ENCODE measurements around the gene IGSF21.

The IGSF21 gene

GRCh38 chr1:18107369-18108298 lies at the start of gene IGSF21:
IGSF21 (plus strand) TSS chr1:18107798; CDS start chr1:18108129, 331 bp downstream.
- DNase-seq: no peak

DNA sequence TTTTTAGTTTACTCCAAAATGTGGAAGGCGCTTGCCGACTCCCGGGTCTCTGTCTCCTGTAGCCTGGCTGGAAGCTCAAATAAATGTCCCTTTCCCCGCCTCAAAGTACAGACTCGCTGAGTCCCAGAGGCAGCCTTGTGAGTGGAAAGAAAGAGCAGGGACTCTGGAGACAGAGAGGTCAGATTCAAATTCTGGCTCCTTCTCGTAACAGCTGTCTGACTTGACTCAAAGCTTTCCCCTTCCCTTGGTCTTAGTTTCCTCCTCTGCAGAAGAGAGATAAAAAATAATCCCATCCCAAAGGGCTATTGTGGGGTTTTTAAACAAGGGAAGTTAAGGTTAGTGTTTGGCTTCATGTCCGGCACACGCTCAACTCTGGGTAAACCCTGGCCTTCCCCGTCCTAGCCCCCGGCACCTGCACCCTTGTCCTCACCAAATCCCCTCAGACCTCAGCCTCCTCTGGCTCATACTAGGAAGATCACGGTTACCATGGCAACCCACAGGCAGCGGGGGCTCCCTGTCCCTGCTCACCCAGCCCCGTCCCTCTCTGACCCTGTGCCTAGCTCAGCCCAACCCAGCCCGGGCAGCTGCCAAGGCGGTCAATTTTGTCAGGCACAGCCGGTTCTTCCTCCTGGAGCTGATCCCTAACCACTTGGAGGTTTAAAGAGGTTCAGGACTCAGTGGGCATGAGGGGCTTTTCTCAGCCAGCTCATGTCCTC lies 49.2 kb upstream of the IGSF21 start:
- DNase-seq: no peak

GRCh38 chr1:18058981-18059605 lies 48.5 kb upstream of the IGSF21 start:
- no peak for DNase-seq

GRCh38 chr1:18060366-18060765 lies 47.2 kb upstream of the IGSF21 start:
- no peak for DNase-seq

DNA sequence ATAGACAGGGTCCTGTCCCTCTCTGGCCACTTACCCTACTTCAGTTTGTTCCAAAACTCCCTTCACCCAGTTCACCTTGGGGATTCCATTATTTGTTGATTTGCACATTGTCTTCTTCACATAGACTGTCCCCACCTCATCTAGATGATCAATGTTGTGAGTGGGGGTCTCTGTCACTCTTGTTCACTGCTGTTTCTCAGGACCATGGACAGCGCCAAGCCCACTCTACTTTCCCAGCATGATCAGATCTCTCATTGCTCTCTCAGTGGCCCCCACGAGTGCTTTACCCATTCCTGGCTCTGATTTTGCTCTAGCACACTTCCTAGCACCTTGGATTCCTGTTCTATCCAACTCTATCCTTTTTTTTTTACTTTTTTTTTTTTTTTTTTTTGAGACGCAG lies 45.4 kb upstream of the IGSF21 start:
- DNase-seq: no peak

DNA sequence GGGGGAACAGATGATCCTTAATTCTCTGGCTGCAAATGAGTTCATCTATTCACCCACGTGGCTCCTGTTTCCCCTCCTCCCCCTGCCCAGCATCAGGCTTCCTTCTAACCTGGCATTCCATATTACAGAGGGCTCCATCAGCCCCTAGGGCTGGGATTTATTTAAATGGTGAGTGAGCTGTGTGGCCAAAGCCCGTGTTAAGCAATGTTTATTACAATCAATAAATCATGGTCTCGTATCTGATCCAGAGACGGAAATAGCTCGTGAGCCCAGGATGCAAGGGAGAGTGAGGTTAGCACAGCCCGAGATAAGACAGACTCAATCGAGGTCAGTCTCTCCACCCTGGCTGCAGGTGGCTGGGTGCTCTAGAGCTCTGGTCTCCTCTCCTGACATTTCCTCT lies 43.1 kb upstream of the IGSF21 start:
- DNase-seq: no peak

DNA sequence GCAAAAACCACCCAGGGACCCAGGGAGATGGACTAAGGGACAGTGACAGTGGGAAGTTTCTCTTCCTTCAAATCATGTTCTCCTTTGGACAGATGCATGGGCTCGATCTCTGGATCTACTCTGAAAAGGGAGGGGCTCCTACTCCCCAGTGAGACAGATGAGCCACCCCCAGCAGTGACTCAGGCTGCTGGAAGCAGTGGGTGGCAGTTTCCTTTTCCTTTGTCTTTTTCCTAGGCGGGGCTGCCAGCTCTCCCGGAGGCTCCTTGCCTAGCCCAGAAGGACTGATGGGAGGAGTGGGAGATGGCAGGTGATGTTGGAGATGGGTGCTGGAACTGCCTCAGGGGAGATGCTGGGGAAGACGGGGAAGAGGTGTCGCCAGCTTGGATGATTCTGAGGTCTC lies 41.0 kb upstream of the IGSF21 start:
- no peak for DNase-seq

GRCh38 chr1:18069903-18070302 lies 37.7 kb upstream of the IGSF21 start:
- DNase-seq: peak; percentile 33

GRCh38 chr1:18072066-18072465 lies 35.5 kb upstream of the IGSF21 start:
- DNase-seq: no peak

DNA sequence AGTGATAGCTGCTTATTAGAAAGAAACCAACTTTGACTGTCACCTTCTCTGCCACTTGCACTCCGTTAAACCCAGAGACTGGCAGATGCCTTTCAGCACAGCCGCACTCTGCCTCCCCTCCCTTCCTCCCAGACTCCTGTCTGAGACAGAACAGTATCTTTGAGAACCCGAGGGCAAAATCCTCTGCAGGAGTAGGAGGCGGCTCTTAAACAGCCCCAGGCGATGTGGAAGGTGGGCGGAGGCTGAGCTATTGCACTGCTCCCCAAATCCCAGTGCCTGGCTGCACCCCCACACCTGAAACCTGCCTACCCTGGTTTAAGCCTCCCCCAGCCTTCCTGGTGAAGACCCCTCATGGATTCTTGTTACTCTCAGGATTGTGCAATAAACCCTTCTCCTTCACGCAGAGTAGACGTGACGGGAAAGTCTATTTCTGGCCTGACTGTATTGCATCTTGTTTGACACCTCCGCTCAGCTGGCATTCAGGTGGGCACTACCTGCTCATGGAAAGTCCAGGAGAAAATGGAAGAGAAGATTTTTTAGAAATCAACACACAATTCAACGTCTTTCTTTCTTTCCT lies 34.4 kb upstream of the IGSF21 start:
- DNase-seq: no peak

- no peak for DNase-seq
These were observed 29.9 kb upstream of the IGSF21 start for GRCh38 chr1:18077657-18078215.

DNA sequence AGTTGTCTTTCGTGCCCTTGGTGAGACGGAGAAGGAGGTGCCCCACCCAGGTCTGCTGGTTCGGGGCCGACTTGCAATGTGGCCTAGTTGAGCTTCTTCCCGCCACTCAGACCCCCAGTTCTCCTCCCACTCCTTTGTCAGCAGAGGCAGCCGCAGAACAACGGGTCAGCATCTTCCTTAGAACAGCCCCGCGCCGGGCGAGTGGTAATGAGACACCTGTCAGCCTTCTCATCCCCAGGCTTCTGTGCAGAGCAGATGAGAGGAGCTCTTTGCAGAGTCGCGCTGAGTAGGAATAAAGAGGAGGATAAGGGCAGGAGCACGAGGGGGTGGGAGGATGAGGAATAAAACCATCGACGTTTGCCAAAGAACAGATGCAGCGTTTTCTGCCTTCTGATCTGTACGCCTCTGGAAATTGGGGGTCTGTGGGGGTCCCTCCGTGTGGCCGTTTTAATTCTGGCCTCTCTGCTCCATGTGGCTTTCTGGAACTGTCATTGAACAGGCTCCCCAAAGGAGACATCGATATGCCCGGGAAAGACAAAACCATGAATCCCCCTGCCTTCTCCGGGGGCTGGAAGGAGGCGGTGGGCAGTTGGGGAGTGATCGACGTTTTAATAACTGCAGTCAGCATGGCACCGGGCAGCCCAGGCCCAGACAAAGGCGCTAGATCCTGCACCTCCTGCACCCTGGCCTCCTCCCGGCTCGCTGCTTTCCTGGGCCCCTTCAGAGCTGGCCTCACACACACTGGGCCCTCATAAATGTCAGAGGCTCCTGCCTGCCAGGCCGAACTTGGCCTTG lies 27.5 kb upstream of the IGSF21 start:
- DNase-seq: no peak

DNA sequence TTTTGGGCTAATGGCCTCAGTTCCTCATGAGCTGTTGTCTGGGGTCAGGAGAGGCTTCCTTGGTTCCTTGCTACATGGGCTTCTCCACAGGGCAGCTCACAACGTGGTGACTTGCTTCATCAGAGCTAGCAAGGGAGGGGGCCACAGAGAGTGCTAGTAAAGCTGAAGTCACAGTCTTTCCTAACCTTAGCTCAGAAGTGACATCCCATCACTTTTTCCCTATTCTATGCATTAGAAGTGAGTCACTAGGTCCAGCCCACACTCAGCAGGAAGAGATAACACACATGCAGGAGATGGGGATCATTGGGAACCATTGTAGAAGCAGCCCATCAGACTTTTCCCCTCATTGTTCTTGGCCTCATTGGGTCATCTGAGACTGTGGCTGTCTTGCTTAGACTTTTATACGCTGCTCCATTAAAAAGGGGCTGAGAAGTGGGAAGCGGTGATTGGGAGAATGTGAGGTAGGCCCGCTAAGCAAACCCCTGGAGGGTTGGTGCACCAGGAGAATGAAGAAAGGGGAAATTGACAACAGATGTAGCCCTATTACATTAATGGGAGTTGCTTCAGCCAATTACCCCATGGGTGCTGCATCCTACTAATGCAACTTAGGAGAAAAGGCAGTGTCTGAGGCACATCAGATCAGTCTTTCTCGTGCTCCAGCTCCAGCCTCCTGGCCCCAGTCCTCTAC lies 22.1 kb upstream of the IGSF21 start:
- no peak for DNase-seq

- DNase-seq: no peak
These were observed 19.5 kb upstream of the IGSF21 start for GRCh38 chr1:18088077-18088594.

DNA sequence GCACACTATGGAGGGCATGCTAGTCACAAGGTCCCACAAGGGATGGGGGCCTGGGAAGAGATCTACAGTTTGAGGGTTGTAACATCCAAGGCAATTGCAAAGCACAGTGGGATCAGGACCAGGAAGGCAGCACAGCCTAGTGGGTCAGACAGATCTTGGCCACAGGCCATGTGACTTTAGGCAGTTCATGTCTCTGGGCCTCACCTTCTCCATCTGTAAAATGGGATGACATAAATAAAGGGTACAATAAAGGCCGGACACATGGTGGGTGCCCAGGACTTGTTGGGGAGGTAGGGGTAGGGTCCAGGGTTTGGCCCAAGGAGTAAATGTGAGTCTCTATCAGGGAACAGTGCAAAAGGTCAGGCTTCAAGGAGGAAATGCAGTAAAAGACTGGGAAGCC lies 18.1 kb upstream of the IGSF21 start:
- DNase-seq: no peak

DNA sequence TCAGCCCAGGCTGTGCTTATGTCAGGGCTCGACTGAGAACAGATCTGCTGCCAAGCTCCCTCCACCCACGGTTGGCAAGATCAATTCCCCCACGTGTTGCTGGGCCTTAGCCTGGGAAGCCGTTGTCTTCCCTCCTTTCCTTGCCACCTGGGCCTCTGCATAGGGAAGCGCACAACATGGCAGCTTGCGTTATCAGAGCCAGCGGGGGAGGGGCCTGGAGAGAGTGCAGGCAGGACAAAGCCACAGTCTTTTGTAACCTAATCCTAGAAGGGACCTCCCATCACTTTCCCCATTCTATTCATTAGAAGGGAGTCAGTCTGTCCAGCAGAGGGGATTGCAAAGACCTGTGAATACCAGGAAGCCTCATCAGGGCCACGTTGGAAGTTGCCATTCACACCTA lies 17.0 kb upstream of the IGSF21 start:
- DNase-seq: no peak

GRCh38 chr1:18091660-18092446 lies 15.7 kb upstream of the IGSF21 start:
- DNase-seq: no peak

DNA sequence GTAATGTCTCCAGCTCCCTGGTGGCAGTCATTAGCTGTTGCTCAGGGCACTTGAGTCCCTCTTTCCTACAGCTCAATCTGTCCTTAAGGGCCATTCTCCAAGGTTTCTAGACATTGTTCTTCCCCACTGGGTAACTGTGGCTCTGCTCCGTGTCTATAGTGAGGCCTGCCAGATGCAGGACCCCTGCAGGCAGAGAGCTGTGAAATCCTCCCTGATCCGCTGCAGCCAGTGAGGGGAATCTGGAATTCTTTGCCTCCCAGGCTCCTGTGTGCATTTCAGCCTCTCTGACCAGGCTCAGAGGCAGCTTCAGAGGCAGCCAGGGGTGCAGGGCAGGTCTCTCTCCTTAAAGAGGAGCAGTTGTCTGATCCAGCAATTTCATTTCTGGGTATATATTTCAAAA lies 14.4 kb upstream of the IGSF21 start:
- no peak for DNase-seq

GRCh38 chr1:18093646-18094045 lies 14.0 kb upstream of the IGSF21 start:
- no peak for DNase-seq

DNA sequence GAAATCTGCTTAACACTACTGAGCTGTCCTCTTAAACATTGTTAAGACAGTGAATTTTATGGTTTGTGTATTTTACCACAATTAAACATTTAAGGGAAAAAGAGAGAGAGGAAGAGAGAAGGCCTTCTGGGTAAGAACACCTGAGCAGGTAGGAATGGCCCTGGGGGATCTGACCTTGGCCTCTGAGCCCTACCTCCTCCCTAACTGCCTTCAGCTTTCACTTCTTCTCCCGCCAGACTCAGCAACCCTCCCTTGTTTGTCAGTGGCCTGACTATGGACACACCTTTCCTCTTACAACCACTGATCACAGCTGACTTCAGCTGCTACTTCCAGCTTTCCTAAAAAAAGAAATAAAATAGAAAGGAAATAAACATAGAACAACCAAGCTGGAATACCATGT lies 13.5 kb upstream of the IGSF21 start:
- DNase-seq: no peak
